ENCODE measurements around the gene PDGFB.

The PDGFB gene

GRCh38 chr22:39238966-39239505 is 5.7 kb downstream of the PDGFB start:
- Histone ChIP-seq H3K27ac (ENCODE audit: low read depth, low read length) (no peak overlapping the region), H3K79me2 (ENCODE audit: control insufficient read depth, insufficient read depth, low read length, poor library complexity) (peaks cover 35% of the 10 kb centered on the region)
- no CpG with 5 or more reads among the region's 12 CpGs for WGBS (ENCODE audit: extremely low coverage, insufficient coverage, insufficient read length)

DNA sequence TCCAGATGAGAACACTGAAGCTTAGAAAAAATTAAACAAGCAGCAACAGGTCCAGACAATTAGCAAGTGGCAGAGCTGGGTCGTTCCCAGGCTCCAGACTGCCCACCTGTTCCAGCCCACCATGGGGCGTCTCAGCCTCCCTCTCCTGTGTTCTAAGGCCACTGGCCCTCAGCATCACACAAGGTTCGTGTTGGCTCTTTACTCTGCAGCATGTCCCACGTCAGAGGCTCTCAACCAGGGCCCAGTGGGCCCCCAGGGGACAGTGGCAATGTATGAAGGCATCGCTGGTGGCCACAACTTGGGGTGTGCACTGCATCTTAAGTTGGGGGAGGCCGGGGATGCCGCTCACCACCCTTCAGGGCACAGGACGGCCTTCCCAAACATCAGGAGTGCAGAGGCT is 6.2 kb downstream of the PDGFB start:
- H2BK5ac ChIP-seq (ENCODE audit: low read depth, low read length, poor library complexity): no peak overlapping the region
- H3K79me2 ChIP-seq (ENCODE audit: control insufficient read depth, insufficient read depth, low read length, poor library complexity): peaks cover 32% of the 10 kb centered on the region
- H2BK120ac ChIP-seq (ENCODE audit: insufficient read depth, low read length, poor library complexity): no peak overlapping the region
- WGBS (ENCODE audit: extremely low coverage, insufficient coverage, insufficient read length): no CpG with 5 or more reads among the region's 8 CpGs
- no peak overlapping the region for H3K14ac ChIP-seq (ENCODE audit: low read length)
- H3K4ac ChIP-seq (ENCODE audit: low read depth, low read length): no peak overlapping the region
- peaks cover 6 to 17% of the 10 kb centered on the region in 2 experiments for H3K36me3 ChIP-seq (ENCODE audit: control insufficient read depth in 1 of 2, insufficient read depth in 2 of 2, low read length in 2 of 2)
- H3K23ac ChIP-seq (ENCODE audit: low read length): no peak overlapping the region
- no peak overlapping the region for H4K91ac ChIP-seq (ENCODE audit: low read depth, low read length)
- H3K4me1 ChIP-seq (ENCODE audit: control insufficient read depth in 1 of 2, insufficient read depth in 2 of 2, low read length in 2 of 2): peaks cover 50 to 57% of the 10 kb centered on the region in 2 experiments
- no peak overlapping the region for H3K18ac ChIP-seq (ENCODE audit: low read length)
- no peak overlapping the region for H3K27ac ChIP-seq (ENCODE audit: low read depth, low read length)
- H3K4me3 ChIP-seq (ENCODE audit: low read depth, low read length): no peak overlapping the region
- no peaks in the 10 kb centered on the region for H3K9me3 ChIP-seq (ENCODE audit: insufficient read depth, low read depth, low read length)
- H3K79me1 ChIP-seq (ENCODE audit: low read length): peaks cover 64% of the 10 kb centered on the region
- no peak overlapping the region for H3K4me2 ChIP-seq (ENCODE audit: low read length)
- H2BK12ac ChIP-seq (ENCODE audit: low read length): no peak overlapping the region
- H3K9ac ChIP-seq (ENCODE audit: low read length): no peak overlapping the region
- no peak overlapping the region for H4K12ac ChIP-seq (ENCODE audit: low read depth, low read length)
- peak overlapping the region; percentile 29 for H2AK5ac ChIP-seq (ENCODE audit: low read length)
- no peaks in the 10 kb centered on the region for H3K27me3 ChIP-seq (ENCODE audit: insufficient read depth, low read length)
- H2AFZ ChIP-seq (ENCODE audit: insufficient read depth, low read length, poor library complexity): no peak overlapping the region
- H4K8ac ChIP-seq (ENCODE audit: low read depth, low read length): no peak overlapping the region
- no peak for DNase-seq

More at GRCh38 chr22:39238966-39239505, 5.7 kb downstream of the PDGFB start:
- Histone ChIP-seq H4K12ac (ENCODE audit: low read depth, low read length) (no peak overlapping the region), H2BK5ac (ENCODE audit: low read depth, low read length, poor library complexity) (no peak overlapping the region), H4K8ac (ENCODE audit: low read depth, low read length) (no peak overlapping the region), H2AFZ (ENCODE audit: insufficient read depth, low read length, poor library complexity) (no peak overlapping the region), H3K27me3 (ENCODE audit: insufficient read depth, low read length) (no peaks in the 10 kb centered on the region), H3K4me1 (ENCODE audit: control insufficient read depth in 1 of 2, insufficient read depth in 2 of 2, low read length in 2 of 2) (peaks cover 47 to 55% of the 10 kb centered on the region in 2 experiments), H3K4me2 (ENCODE audit: low read length) (no peak overlapping the region), H3K4ac (ENCODE audit: low read depth, low read length) (no peak overlapping the region), H3K79me1 (ENCODE audit: low read length) (peaks cover 64% of the 10 kb centered on the region), H2BK120ac (ENCODE audit: insufficient read depth, low read length, poor library complexity) (peak overlapping the region; percentile 78), H3K18ac (ENCODE audit: low read length) (peak overlapping the region; percentile 92), H3K9me3 (ENCODE audit: insufficient read depth, low read depth, low read length) (no peaks in the 10 kb centered on the region), H3K23ac (ENCODE audit: low read length) (no peak overlapping the region), H2BK12ac (ENCODE audit: low read length) (peak overlapping the region; percentile 92), H2AK5ac (ENCODE audit: low read length) (peak overlapping the region; percentile 98), H4K91ac (ENCODE audit: low read depth, low read length) (peak overlapping the region; percentile 82), H3K14ac (ENCODE audit: low read length) (no peak overlapping the region), H3K36me3 (ENCODE audit: control insufficient read depth in 1 of 2, insufficient read depth in 2 of 2, low read length in 2 of 2) (peaks cover 6 to 16% of the 10 kb centered on the region in 2 experiments), H3K4me3 (ENCODE audit: low read depth, low read length) (no peak overlapping the region), H3K9ac (ENCODE audit: low read length) (no peak overlapping the region)
- no peak for DNase-seq

DNA sequence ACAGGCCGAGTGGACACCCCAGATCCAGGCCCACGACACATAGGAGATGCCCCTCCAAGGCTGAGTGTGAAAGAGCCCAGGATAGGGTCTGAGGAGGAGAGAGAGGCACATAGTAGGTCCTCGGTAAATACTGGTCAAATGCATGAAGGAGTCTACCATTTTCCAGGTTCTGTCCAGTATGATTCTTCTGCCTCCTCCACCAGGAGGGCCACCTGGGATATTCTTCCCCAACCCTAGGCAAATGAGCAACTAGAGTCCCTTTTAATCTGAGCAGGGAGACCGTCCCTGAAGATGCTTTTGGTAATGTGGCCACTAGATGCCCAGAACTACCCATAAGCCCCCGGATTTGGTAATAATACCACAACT is 6.7 kb downstream of the PDGFB start:
- Histone ChIP-seq H3K79me1 (ENCODE audit: low read length) (peaks cover 64% of the 10 kb centered on the region), H3K4ac (ENCODE audit: low read depth, low read length) (peak overlapping the region; percentile 23), H2BK120ac (ENCODE audit: insufficient read depth, low read length, poor library complexity) (peak overlapping the region; percentile 1), H3K18ac (ENCODE audit: low read length) (peak overlapping the region; percentile 49), H3K4me1 (ENCODE audit: control insufficient read depth in 1 of 2, insufficient read depth in 2 of 2, low read length in 2 of 2) (peaks cover 48 to 57% of the 10 kb centered on the region in 2 experiments), H3K27ac (ENCODE audit: low read depth, low read length) (no peak overlapping the region), H2BK12ac (ENCODE audit: low read length) (peak overlapping the region; percentile 5), H3K14ac (ENCODE audit: low read length) (no peak overlapping the region), H4K12ac (ENCODE audit: low read depth, low read length) (no peak overlapping the region), H3K9ac (ENCODE audit: low read length) (no peak overlapping the region), H4K8ac (ENCODE audit: low read depth, low read length) (no peak overlapping the region), H3K36me3 (ENCODE audit: control insufficient read depth in 1 of 2, insufficient read depth in 2 of 2, low read length in 2 of 2) (peaks cover 10 to 22% of the 10 kb centered on the region in 2 experiments), H2AFZ (ENCODE audit: insufficient read depth, low read length, poor library complexity) (no peak overlapping the region), H3K9me3 (ENCODE audit: insufficient read depth, low read depth, low read length) (no peaks in the 10 kb centered on the region), H3K79me2 (ENCODE audit: control insufficient read depth, insufficient read depth, low read length, poor library complexity) (peaks cover 27% of the 10 kb centered on the region), H2BK5ac (ENCODE audit: low read depth, low read length, poor library complexity) (no peak overlapping the region), H4K91ac (ENCODE audit: low read depth, low read length) (peak overlapping the region; percentile 23), H3K27me3 (ENCODE audit: insufficient read depth, low read length) (no peaks in the 10 kb centered on the region), H2AK5ac (ENCODE audit: low read length) (no peak overlapping the region), H3K23ac (ENCODE audit: low read length) (no peak overlapping the region), H3K4me3 (ENCODE audit: low read depth, low read length) (no peak overlapping the region), H3K4me2 (ENCODE audit: low read length) (no peak overlapping the region)
- WGBS (ENCODE audit: extremely low coverage, insufficient coverage, insufficient read length): no CpG with 5 or more reads among the region's 5 CpGs
- DNase-seq: no peak

DNA sequence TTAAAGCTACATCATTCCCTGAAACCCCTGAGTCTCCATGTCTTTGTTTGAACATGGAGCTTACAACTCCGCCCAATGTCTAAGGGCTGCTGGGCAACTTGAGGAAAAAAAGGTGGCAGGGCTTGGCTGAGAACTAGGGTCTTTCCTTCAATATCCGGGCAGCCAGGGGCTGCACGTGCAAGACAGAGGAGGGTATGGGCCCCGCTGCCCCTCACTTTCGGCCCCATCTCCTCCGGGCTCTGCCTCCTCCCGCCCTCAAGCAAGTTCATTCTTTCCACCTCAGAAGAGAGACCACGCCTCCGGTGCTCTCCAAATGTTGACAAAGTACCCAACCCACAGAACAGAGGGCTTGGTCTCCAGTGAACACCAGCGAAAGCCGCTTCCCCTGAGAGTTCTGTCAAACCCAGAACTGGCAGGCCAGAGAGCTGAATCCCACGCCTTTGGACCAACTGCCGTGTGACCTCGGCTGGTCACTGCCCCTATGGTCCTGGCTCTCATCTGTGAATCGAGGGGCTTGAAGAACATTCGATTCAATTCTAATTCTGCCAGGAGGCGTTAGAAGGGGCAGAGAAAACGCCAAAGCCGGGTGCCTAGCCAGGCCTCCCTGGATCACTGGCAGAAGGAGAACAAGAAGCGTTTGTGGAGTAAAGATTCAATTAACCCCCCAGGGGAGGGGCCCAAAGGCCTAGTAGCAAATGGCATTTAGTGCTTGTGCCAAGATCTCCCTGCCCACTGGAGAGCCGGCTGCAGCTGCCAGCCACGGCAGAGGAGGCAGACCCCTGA is 7.3 kb downstream of the PDGFB start:
- no peak overlapping the region for H3K4me3 ChIP-seq (ENCODE audit: low read depth, low read length)
- H3K36me3 ChIP-seq (ENCODE audit: control insufficient read depth in 1 of 2, insufficient read depth in 2 of 2, low read length in 2 of 2): peaks cover 13 to 24% of the 10 kb centered on the region in 2 experiments
- H3K27ac ChIP-seq (ENCODE audit: low read depth, low read length): no peak overlapping the region
- no peak overlapping the region for H2BK5ac ChIP-seq (ENCODE audit: low read depth, low read length, poor library complexity)
- peak overlapping the region; percentile 5 for H2BK12ac ChIP-seq (ENCODE audit: low read length)
- H2AK5ac ChIP-seq (ENCODE audit: low read length): peak overlapping the region; percentile 11
- no peak overlapping the region for H2AFZ ChIP-seq (ENCODE audit: insufficient read depth, low read length, poor library complexity)
- H4K8ac ChIP-seq (ENCODE audit: low read depth, low read length): no peak overlapping the region
- no peak for DNase-seq
- peaks cover 50 to 60% of the 10 kb centered on the region in 2 experiments for H3K4me1 ChIP-seq (ENCODE audit: control insufficient read depth in 1 of 2, insufficient read depth in 2 of 2, low read length in 2 of 2)
- no peak overlapping the region for H3K4me2 ChIP-seq (ENCODE audit: low read length)
- no peaks in the 10 kb centered on the region for H3K27me3 ChIP-seq (ENCODE audit: insufficient read depth, low read length)
- WGBS (ENCODE audit: extremely low coverage, insufficient coverage, insufficient read length): no CpG with 5 or more reads among the region's 22 CpGs
- H4K91ac ChIP-seq (ENCODE audit: low read depth, low read length): peak overlapping the region; percentile 23
- no peaks in the 10 kb centered on the region for H3K9me3 ChIP-seq (ENCODE audit: insufficient read depth, low read depth, low read length)
- H3K79me1 ChIP-seq (ENCODE audit: low read length): peaks cover 58% of the 10 kb centered on the region
- no peak overlapping the region for H3K9ac ChIP-seq (ENCODE audit: low read length)
- peak overlapping the region; percentile 49 for H3K18ac ChIP-seq (ENCODE audit: low read length)
- peak overlapping the region; percentile 28 for H2BK120ac ChIP-seq (ENCODE audit: insufficient read depth, low read length, poor library complexity)
- no peak overlapping the region for H3K23ac ChIP-seq (ENCODE audit: low read length)
- no peak overlapping the region for H4K12ac ChIP-seq (ENCODE audit: low read depth, low read length)
- H3K79me2 ChIP-seq (ENCODE audit: control insufficient read depth, insufficient read depth, low read length, poor library complexity): peaks cover 22% of the 10 kb centered on the region
- H3K4ac ChIP-seq (ENCODE audit: low read depth, low read length): peak overlapping the region; percentile 23
- H3K14ac ChIP-seq (ENCODE audit: low read length): no peak overlapping the region
